Measurements from ENCODE around the gene CREB3L1.

DNA sequence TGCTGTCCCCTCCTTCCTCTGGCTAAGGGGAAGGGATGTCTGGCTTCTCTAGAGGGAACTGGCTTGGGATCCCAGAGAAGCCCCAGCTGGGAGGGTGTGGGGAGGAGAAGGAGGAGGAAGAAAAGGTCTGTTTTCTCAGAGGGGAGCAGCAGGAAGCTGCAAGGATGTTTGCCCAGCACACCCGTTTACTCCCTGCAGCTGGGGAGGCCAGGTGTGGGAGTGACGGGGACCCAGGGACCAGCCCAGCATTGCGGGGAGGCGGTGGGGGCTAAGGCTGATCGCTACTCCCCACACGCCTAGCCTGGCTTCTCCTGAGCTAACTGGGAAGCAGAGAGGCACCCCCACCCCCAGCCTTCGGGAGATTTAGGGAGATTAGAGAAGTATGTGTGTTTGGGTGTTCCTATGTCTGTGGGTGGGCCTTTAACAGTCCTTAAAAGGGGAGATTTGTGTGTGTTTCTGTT is 3.9 kb downstream of the CREB3L1 start:
- TF ChIP-seq EZH2 (IDR thresholded peaks at IDR 0.05) = no peak
- TF ChIP-seq POLR2AphosphoS5 (IDR thresholded peaks at IDR 0.05; ENCODE audit: borderline replicate concordance, low read depth, low read length) = no peak

Data from SK-N-MC (cell line).